Activated CD4-positive, alpha-beta T cell treated with anti-CD3 and anti-CD28 coated beads, Interleukin-2, amount 50 U/mL, for 4 hours (primary cell): Measurements from ENCODE around the gene TCERG1L.
"Not testable (repeated sequence)": the region's sequence is repeated elsewhere in the genome, so short reads cannot be mapped to it uniquely, and the experiment has no call there.

ENCODE experiments used
- DNase-seq, 2 experiments: peaks; one replicate each; pipeline ENCODE4 v3.0.0-alpha.2; 2020

The TCERG1L gene

GRCh38 chr10:131246775-131247174 is 64.7 kb downstream of the TCERG1L start:
- DNase-seq, result no peak

GRCh38 chr10:131246089-131246488 is 65.4 kb downstream of the TCERG1L start:
- no peak for DNase-seq

DNA sequence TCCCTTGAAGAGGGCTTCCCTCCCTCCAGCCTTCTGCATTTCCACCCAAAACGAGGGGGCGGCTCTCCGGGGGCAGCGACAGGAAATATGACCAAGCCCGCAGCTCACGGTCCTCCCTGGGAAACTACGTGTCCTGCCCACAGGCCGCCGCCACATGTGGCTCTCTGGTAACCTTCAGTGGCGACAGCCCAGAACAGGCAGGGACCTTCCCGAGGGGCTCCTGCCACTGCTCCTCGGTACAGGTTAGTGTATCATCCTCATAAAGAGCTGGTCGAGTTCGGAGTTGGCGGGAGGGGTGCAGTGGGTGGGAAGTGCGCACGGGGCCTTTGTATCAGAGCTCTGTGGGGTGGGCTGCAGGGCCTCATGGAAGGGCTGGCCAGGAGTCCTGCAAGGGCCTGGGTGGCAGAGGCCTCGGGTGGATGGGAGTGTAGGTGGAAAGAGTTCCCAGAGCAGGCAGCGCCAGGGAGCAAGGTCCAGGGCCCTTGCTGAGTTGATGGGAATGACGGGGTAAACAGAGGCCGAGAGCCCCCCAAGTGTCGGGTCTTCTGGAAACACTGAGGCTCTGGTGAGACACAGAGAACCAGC is 66.0 kb downstream of the TCERG1L start:
- DNase-seq, result no peak

DNA sequence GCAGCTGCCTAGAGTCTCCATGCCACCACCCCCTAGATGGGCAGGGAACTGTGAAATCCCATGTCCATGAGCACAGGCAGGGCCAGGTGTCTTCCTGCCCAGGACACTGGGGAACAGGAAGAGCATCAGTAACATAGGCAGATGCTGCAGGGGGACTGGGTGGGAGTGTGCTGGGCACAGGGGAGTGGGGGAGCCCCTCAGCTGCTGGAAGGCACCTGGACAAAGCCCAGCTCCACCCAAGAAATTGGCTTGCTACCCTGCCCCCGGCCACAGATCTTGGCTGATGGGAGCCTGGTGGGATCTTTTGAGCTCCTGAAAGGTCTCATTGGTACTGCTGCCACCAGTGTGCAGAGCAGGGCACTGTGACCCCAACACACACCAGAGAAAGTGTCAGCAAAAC is 66.7 kb downstream of the TCERG1L start:
- no peak for DNase-seq

GRCh38 chr10:131243076-131243475 is 68.4 kb downstream of the TCERG1L start:
- DNase-seq, result no peak

- DNase-seq, result no peak
Observed at GRCh38 chr10:131242007-131242406, 69.5 kb downstream of the TCERG1L start.

DNA sequence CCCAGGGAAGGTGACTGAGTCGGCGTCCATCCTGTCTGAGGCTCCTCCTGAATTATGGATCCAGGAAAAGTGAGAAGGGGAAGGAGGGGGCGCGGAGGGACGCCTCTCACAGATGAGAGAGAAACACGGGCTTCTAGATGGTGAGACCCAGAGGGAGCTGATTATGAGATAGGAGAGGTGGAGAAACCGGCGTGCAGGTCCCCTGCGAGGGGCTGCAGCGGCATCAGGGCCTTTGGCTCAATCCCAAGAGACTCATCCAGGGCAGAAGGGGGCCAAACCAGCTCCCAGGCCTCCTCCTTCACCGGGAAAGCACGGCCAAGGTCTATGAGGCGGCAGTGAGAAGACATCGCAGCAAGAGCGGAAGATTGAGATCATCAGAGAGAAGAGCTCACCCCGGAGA is 70.8 kb downstream of the TCERG1L start:
- no peak for DNase-seq

DNA sequence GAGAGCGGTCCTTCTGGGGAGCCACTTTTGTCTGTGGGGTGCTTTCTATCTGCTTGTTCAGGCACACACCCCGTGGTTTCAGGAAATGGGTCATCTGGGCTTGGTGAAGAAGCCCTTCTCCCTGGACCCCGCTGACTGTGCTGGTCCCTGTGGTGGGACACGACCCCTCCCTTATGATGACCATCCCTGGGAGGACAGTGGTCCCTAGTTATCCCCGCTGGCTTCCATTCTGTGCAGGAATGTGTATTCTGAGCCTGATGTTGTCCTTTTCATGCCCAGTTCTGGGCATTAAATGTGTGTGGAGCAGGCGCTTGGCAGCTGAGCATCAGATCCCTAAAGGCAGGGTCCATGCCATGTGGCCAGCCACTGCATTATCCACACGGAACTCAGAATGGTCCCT is 71.6 kb downstream of the TCERG1L start:
- DNase-seq, result no peak

GRCh38 chr10:131239450-131239849 is 72.1 kb downstream of the TCERG1L start:
- no peak for DNase-seq

GRCh38 chr10:131238669-131239280 is 72.7 kb downstream of the TCERG1L start:
- DNase-seq, result no peak

- DNase-seq, result no peak
Observed at GRCh38 chr10:131237991-131238651, 73.4 kb downstream of the TCERG1L start.

DNA sequence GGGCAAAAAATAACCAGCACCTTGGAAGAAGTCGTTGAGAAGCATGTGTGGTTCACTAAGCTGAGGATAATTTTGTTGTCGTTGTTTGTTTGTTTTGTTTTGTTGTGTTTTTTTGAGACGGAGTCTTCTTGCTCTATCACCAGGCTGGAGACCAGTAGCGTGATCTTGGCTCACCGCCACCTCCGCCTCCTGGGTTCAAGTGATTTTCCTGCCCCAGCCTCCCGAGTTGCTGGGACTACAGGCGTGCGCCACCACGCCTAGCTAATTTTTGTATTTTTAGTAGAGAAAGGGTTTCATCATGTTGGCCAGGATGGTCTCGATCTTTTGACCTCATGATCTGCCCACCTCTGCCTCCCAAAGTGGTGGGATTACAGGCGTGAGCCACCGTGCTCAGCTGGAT is 76.9 kb downstream of the TCERG1L start:
- not testable (repeated sequence) for DNase-seq

GRCh38 chr10:131233611-131234258 is 77.8 kb downstream of the TCERG1L start:
- DNase-seq, result no peak

- DNase-seq, result no peak
Observed at GRCh38 chr10:131231965-131232541, 79.5 kb downstream of the TCERG1L start.

GRCh38 chr10:131231323-131231964 is 80.1 kb downstream of the TCERG1L start:
- DNase-seq, result no peak

GRCh38 chr10:131230641-131231322 is 80.7 kb downstream of the TCERG1L start:
- no peak for DNase-seq

DNA sequence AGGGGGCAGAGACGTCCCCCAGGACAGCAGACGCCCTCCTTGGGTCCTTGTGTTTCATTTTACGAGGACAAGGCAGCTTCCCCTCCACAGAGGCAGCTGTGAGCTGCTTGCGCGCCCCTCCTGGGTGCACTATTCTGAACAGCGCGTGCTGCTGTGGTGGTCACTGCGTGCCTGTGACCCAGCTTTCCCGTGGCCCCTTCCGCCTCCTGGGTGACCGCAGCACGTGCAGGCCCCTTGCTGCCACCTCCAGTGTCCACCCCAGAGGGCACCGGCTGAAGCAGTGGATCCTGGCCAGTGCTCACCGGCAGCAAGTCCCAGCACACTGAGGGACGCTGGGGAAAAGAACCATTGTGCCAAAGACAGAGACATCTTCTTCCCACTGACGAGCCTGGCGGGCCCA is 81.4 kb downstream of the TCERG1L start:
- DNase-seq, result no peak

DNA sequence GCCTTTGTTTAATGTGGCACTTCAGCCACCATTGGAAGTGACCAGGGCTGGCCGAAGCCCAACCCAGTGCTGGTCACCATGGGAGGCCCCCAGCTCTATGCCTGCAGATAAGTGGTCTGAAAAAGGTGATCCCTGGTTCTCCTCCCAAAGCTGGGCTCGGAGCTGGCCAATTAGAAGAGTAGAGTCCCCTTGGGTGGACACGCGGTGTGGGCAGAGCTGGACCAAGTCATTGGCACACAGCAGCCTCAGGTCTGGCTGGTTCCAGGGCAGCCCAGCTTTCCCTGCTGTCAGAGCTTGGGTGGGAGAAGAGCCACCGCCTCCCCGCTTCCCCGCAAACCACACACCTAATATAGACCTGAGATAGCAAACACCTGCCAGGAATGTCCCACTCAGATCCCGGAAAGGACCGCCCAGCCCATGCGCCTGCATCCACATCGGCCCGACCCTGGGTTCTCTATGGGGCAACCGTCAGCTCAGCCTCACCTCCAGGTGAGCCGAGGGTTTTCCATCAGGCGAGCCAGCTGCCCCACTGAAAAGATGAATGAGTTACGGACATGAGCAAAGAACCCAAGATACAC is 84.3 kb downstream of the TCERG1L start:
- DNase-seq, result no peak

- DNase-seq, result no peak
Observed at GRCh38 chr10:131226446-131227162, 84.9 kb downstream of the TCERG1L start.

GRCh38 chr10:131224106-131224505 is 87.4 kb downstream of the TCERG1L start:
- no peak for DNase-seq

- DNase-seq, result no peak
Observed at GRCh38 chr10:131223422-131223821, 88.1 kb downstream of the TCERG1L start.
